Neural cell (in vitro differentiated cells): ENCODE measurements around the gene GSE1.

Experiments used
- CTCF ChIP-seq: fragments of 450-650 bp; IDR thresholded peaks from 2 replicates; pipeline ENCODE4 v1.5.1; 2014; ENCODE audit warnings: antibody characterized with exemption, mild to moderate bottlenecking, moderate library complexity; ENCODE audit not compliant: poor library complexity, severe bottlenecking
- EP300 ChIP-seq: fragments of 450-650 bp; conservative IDR thresholded peaks from 2 replicates; pipeline ENCODE4 v1.6.1; 2014; ENCODE audit warnings: antibody characterized with exemption, mild to moderate bottlenecking, moderate library complexity; ENCODE audit not compliant: poor library complexity, severe bottlenecking
- EZH2 ChIP-seq: fragments of 200-600, 300-800 bp; shearing (Covaris generic), sonication (generic); IDR thresholded peaks from 2 replicates; pipeline ENCODE4 v1.6.1; 2014; ENCODE audit warnings: antibody characterized with exemption, low read length, borderline replicate concordance, mild to moderate bottlenecking; ENCODE audit not compliant: insufficient read depth, poor library complexity, severe bottlenecking
- MXI1 ChIP-seq: fragments of 450-650 bp; conservative IDR thresholded peaks from 2 replicates; pipeline ENCODE4 v1.6.1; 2014; ENCODE audit warnings: antibody characterized with exemption, mild to moderate bottlenecking; ENCODE audit not compliant: poor library complexity, severe bottlenecking
- POLR2AphosphoS5 ChIP-seq: IDR thresholded peaks from 2 replicates; pipeline ENCODE4 v1.6.1; 2012
- RAD21 ChIP-seq: fragments of 450-650 bp; conservative IDR thresholded peaks from 2 replicates; pipeline ENCODE4 v1.6.1; 2014; ENCODE audit warnings: antibody characterized with exemption, mild to moderate bottlenecking, moderate library complexity

DNA sequence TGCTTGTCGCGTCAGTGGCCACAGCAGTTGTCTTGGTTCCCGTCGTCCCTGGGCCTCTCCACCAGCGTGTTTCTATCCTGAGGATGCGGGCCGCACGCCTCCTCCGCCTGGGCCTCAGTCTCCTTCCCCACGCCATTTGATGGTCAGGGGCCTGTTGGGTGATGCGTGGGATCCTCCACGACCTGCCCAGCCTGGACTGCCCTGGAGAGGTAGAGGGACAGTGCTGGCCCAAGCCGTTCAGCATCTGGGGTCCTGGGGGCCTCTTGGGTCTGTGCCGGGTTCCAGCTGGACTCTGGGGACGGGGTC is 20.3 kb downstream of the GSE1 start:
- no peak for TF ChIP-seq POLR2AphosphoS5
- TF ChIP-seq MXI1: no peak
- TF ChIP-seq EP300: no peak
- no peak for TF ChIP-seq CTCF
- no peak for TF ChIP-seq RAD21
- TF ChIP-seq EZH2: no peak
